Neutrophil (primary cell): Measurements from ENCODE around the gene STK11.

Source experiments
- H3K27ac ChIP-seq: fragments of 200-600 bp; sonication (generic); 2 replicates; pipeline ENCODE4 v1.5.1; 2016; ENCODE audit warnings: mild to moderate bottlenecking, moderate library complexity
- H3K27me3 ChIP-seq: fragments of 200-600 bp; sonication (generic); 2 replicates; pipeline ENCODE4 v1.6.0; 2016; ENCODE audit warnings: mild to moderate bottlenecking
- H3K36me3 ChIP-seq: fragments of 200-600 bp; sonication (generic); 2 replicates; pipeline ENCODE4 v1.5.1; 2017
- H3K4me1 ChIP-seq, 2 experiments: fragments of 200-600 bp in 1 of 2; sonication (generic) in 1 of 2; 1 replicate in 1 of 2; 2 replicates in 1 of 2; pipeline versions ENCODE4 v1.5.1 to v1.6.1; 2013 to 2016; ENCODE audit warnings: low read depth in 1 of 2, low read length in 1 of 2, mild to moderate bottlenecking in 1 of 2, moderate library complexity in 1 of 2; ENCODE audit not compliant: control insufficient read depth in 1 of 2, insufficient read depth in 1 of 2
- H3K4me3 ChIP-seq, 2 experiments: fragments of 200-600 bp in 1 of 2; sonication (generic) in 1 of 2; 1 replicate in 1 of 2; 2 replicates in 1 of 2; pipeline ENCODE4 v1.5.1; 2013 to 2016; ENCODE audit warnings: low read depth in 1 of 2, low read length in 1 of 2, mild to moderate bottlenecking in 1 of 2, moderate library complexity in 1 of 2
- H3K9me3 ChIP-seq: fragments of 200-600 bp; sonication (generic); 2 replicates; pipeline ENCODE4 v1.5.1; 2016
- TF ChIP-seq, protein P1 (sequence below): fragments of 200-600 bp; sonication (generic); IDR thresholded peaks from 2 replicates; pipeline ENCODE4 v1.5.1; 2016; ENCODE audit warnings: antibody characterized with exemption

The STK11 gene

DNA sequence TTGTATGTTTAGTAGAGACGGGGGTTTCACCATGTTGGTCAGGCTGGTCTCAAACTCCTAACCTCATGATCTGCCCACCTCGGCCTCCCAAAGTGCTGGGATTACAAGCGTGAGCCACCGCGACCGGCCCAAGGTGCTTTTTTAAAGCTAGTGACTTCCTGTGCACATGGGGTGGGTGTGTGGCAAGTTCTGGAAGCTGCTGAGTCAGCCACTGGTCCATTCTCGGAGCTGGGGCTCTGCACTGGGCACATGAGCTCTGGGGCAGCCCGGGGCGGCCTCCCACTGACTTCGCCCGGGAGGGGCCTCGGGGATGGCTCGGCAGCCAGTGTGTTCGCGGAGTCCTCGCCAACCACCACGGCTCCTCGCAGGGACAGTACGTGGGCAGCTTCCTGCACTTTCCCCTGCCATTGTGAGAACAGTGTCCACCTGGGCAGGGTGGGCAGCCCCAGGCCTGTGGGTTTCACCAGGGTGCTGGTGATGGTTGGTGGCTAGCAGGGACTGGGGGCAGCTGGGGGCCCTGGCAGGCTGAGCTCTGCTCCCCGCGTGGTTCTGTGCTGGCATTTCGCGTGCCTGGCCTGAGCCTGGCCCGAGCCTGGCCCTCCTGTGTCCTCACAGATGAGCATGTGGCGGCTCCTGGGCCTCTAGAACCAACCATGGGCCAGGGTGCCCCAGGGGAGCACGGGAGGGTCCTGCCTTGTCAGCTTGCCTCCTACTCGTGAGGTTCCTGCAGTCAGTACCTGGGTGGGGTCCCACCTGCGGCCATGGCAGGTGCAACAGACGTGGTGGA is 20.1 kb downstream of the STK11 start:
- Histone ChIP-seq H3K4me3 (no peak overlapping the region), H3K27me3 (no peaks in the 10 kb centered on the region), H3K4me1 (no peaks in the 10 kb centered on the region), H3K9me3 (no peaks in the 10 kb centered on the region), H3K36me3 (peaks cover 76% of the 10 kb centered on the region), H3K27ac (no peak overlapping the region)
- TF ChIP-seq, protein P1, sequence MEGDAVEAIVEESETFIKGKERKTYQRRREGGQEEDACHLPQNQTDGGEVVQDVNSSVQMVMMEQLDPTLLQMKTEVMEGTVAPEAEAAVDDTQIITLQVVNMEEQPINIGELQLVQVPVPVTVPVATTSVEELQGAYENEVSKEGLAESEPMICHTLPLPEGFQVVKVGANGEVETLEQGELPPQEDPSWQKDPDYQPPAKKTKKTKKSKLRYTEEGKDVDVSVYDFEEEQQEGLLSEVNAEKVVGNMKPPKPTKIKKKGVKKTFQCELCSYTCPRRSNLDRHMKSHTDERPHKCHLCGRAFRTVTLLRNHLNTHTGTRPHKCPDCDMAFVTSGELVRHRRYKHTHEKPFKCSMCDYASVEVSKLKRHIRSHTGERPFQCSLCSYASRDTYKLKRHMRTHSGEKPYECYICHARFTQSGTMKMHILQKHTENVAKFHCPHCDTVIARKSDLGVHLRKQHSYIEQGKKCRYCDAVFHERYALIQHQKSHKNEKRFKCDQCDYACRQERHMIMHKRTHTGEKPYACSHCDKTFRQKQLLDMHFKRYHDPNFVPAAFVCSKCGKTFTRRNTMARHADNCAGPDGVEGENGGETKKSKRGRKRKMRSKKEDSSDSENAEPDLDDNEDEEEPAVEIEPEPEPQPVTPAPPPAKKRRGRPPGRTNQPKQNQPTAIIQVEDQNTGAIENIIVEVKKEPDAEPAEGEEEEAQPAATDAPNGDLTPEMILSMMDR = no peak

DNA sequence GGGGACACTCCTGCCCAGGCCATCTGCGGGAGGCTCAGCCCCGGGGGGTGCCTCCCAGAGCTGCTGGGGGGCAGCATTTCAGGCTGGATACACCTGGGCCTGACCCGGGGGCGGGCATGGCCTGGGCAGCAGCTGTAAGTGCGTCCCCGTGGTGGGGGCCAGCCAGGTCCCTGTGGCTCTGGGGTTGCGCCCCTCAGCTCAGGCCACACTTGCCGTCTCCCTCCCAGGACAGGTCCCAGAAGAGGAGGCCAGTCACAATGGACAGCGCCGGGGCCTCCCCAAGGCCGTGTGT is 20.6 kb downstream of the STK11 start:
- TF ChIP-seq, protein P1 = no peak
- no peaks in the 10 kb centered on the region for H3K9me3 ChIP-seq
- no peaks in the 10 kb centered on the region for H3K27me3 ChIP-seq
- H3K27ac ChIP-seq = no peak overlapping the region
- peaks cover 71% of the 10 kb centered on the region for H3K36me3 ChIP-seq
- no peak overlapping the region for H3K4me3 ChIP-seq
- H3K4me1 ChIP-seq = no peaks in the 10 kb centered on the region

DNA sequence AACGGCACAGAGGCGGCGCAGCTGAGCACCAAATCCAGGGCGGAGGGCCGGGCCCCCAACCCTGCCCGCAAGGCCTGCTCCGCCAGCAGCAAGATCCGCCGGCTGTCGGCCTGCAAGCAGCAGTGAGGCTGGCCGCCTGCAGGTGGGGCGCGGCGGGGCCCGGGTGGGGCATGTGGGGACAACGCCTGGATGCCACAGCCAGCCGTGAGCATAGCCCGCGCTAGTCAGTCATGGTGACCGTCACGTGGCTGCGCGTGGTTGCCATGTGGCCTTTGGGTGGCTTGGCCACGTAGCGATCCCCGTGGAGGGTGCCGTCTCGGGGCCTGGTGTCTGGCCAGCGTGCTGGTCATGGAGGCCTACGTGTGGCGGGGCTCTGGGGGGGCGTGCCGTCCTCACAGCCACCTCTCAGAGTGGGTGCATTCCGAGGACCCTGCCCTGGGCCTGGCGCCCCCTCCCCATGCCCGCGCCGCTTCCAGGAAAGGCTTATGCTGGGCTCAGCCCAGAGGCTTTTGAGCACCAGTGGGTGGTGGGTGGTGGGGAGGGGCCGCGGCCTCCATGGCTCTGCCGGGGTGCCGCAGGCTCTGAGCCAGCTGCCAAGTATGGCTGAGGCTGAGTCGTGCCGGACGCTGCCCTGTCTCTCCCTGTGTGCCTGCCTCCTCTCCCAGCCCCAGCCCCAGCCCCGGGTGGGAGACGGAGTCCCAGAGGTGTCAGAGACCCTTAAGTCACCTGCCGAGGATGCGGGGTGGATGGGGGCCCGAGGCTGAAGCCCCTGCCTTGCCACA is 21.1 kb downstream of the STK11 start:
- H3K4me3 ChIP-seq = no peak overlapping the region
- no peaks in the 10 kb centered on the region for H3K27me3 ChIP-seq
- no peaks in the 10 kb centered on the region for H3K4me1 ChIP-seq
- H3K36me3 ChIP-seq = peaks cover 65% of the 10 kb centered on the region
- H3K9me3 ChIP-seq = no peaks in the 10 kb centered on the region
- H3K27ac ChIP-seq = no peak overlapping the region
- TF ChIP-seq, protein P1 = no peak

DNA sequence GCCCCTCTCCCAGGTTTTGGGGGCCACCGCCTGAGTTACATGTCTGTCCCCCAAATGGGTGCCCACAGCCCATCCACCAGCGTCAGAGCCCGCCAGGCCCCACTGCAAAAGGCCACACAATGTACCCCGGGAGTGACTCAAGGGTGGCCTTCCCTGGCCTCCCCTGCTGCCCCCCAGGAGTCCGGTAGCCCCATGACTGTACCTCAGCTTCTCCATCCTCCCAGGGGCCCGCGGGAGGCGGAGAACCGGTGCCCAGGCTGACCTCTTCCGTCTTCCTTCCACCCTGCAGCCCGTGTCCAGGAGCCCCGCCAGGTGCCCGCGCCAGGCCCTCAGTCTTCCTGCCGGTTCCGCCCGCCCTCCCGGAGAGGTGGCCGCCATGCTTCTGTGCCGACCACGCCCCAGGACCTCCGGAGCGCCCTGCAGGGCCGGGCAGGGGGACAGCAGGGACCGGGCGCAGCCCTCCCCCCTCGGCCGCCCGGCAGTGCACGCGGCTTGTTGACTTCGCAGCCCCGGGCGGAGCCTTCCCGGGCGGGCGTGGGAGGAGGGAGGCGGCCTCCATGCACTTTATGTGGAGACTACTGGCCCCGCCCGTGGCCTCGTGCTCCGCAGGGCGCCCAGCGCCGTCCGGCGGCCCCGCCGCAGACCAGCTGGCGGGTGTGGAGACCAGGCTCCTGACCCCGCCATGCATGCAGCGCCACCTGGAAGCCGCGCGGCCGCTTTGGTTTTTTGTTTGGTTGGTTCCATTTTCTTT is 21.9 kb downstream of the STK11 start:
- Histone ChIP-seq H3K36me3 (peaks cover 57% of the 10 kb centered on the region), H3K4me3 (no peak overlapping the region), H3K9me3 (no peaks in the 10 kb centered on the region), H3K27ac (no peak overlapping the region), H3K27me3 (peaks cover 2% of the 10 kb centered on the region), H3K4me1 (no peaks in the 10 kb centered on the region)
- TF ChIP-seq, protein P1 = no peak

DNA sequence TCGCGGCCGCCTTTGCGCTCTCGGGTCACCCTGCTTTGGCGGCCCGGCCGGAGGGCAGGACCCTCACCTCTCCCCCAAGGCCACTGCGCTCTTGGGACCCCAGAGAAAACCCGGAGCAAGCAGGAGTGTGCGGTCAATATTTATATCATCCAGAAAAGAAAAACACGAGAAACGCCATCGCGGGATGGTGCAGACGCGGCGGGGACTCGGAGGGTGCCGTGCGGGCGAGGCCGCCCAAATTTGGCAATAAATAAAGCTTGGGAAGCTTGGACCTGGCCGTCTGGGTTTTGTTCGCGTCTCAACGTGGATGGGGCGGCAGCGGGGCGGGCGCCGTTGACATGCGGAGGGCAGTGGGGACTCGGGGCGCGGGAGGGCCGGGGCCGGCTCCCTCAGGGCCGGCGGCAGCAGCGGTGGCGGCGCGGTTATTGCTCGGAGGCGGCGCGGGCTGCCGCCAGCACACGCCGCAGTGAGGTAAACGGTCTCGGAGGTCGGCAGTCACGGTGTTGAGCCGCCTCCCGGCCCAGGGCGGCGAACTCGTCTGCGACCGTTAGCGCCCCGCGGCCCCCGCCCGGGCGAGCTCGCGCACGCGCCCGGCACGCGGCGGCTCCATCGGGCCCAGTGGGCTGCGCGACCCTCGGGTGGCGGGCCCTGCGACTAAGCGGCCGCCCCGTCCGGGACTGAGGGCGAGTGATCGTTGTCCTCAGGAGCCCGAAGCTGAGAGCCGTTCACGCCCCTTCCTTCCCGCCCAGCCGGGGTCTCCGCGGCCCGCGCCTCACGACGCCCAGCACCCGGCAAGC is 22.8 kb downstream of the STK11 start:
- no peaks in the 10 kb centered on the region for H3K9me3 ChIP-seq
- TF ChIP-seq, protein P1 = no peak
- no peak overlapping the region for H3K27ac ChIP-seq
- no peak overlapping the region for H3K4me3 ChIP-seq
- peaks cover 49% of the 10 kb centered on the region for H3K36me3 ChIP-seq
- peaks cover 10% of the 10 kb centered on the region for H3K27me3 ChIP-seq
- no peaks in the 10 kb centered on the region for H3K4me1 ChIP-seq
